SU-DHL-6 (cell line): ENCODE data around the gene SNX30.
A peak's percentile ranks its signal among the peaks of the same experiment; 100 is the strongest.

ENCODE experiments used
- H2AFZ ChIP-seq: fragments of 200-600 bp; sonication (generic); 2 replicates; pipeline ENCODE4 v1.6.1; 2014; ENCODE audit warnings: low read depth, mild to moderate bottlenecking, moderate library complexity, mixed read lengths, antibody characterized with exemption, low read length; ENCODE audit not compliant: severe bottlenecking
- H3F3A ChIP-seq: fragments of 200-600 bp; shearing (Covaris generic); 2 replicates; pipeline ENCODE4 v1.6.0; 2016; ENCODE audit warnings: antibody characterized with exemption, mild to moderate bottlenecking; ENCODE audit not compliant: insufficient read depth
- H3K27ac ChIP-seq: fragments of 200-600 bp; sonication (generic); 2 replicates; pipeline ENCODE4 v1.5.1; 2016; ENCODE audit warnings: low read depth, mild to moderate bottlenecking, low read length, moderate library complexity, mixed read lengths
- H3K27me3 ChIP-seq: fragments of 200-600 bp; sonication (generic), shearing (Covaris generic); 2 replicates; pipeline ENCODE4 v1.6.0; 2014; ENCODE audit warnings: mild to moderate bottlenecking, low read length
- H3K36me3 ChIP-seq: fragments of 200-600 bp; sonication (generic); 2 replicates; pipeline ENCODE4 v1.6.1; 2014; ENCODE audit warnings: mild to moderate bottlenecking, low read length, mixed read lengths
- H3K4me2 ChIP-seq: fragments of 300-600, 200-600 bp; shearing (Covaris generic), sonication (generic); 2 replicates; pipeline ENCODE4 v1.6.0; 2014; ENCODE audit warnings: low read length, low read depth, mild to moderate bottlenecking; ENCODE audit not compliant: poor library complexity, severe bottlenecking
- H3K4me3 ChIP-seq: fragments of 200-600 bp; sonication (generic); 2 replicates; pipeline ENCODE4 v1.5.1; 2014; ENCODE audit warnings: antibody characterized with exemption, low read length, mild to moderate bottlenecking, mixed read lengths; ENCODE audit not compliant: insufficient read depth, poor library complexity, severe bottlenecking
- H3K79me2 ChIP-seq: fragments of 200-600 bp; sonication (generic); 2 replicates; pipeline ENCODE4 v1.6.1; 2014; ENCODE audit warnings: mild to moderate bottlenecking, low read length, moderate library complexity; ENCODE audit not compliant: insufficient read depth
- H3K9ac ChIP-seq: fragments of 200-600 bp; sonication (generic); 2 replicates; pipeline ENCODE4 v1.7.0; 2014; ENCODE audit warnings: mild to moderate bottlenecking, low read length
- H3K9me2 ChIP-seq: fragments of 200-600 bp; sonication (generic); replicated peaks from 2 replicates; pipeline ENCODE4 v1.6.1; 2014; ENCODE audit warnings: low read length; ENCODE audit not compliant: insufficient read depth
- H3K9me3 ChIP-seq: fragments of 200-600 bp; sonication (generic); 2 replicates; pipeline ENCODE4 v1.6.1; 2014; ENCODE audit warnings: low read length, mixed read lengths; ENCODE audit not compliant: insufficient read depth
- H4K20me1 ChIP-seq: fragments of 200-600 bp; sonication (generic); 2 replicates; pipeline ENCODE4 v1.6.1; 2014; ENCODE audit warnings: low read depth, mild to moderate bottlenecking, antibody characterized with exemption, low read length, moderate library complexity, mixed read lengths
- CTCF ChIP-seq: fragments of 200-600 bp; sonication (generic); IDR thresholded peaks from one replicate; pipeline ENCODE4 v1.5.1; 2017; ENCODE audit warnings: antibody characterized with exemption, mild to moderate bottlenecking, low read length, moderate library complexity; ENCODE audit not compliant: insufficient read depth, poor library complexity, severe bottlenecking
- EZH2phosphoT487 ChIP-seq: fragments of 200-600 bp; sonication (generic), shearing (Covaris generic); conservative IDR thresholded peaks from 2 replicates; pipeline ENCODE4 v1.6.1; 2018; ENCODE audit warnings: mild to moderate bottlenecking, antibody characterized with exemption, low read length, moderate library complexity, mixed read lengths

SNX30 gene

GRCh38 chr9:112744177-112744576 lies 6.4 kb upstream of the SNX30 start:
- Histone ChIP-seq H3K4me2 (no peak overlapping the region), H3K9me2 (no peaks in the 10 kb centered on the region), H2AFZ (no peak overlapping the region), H3K36me3 (no peaks in the 10 kb centered on the region), H4K20me1 (no peaks in the 10 kb centered on the region), H3F3A (no peaks in the 10 kb centered on the region), H3K9ac (no peak overlapping the region), H3K79me2 (no peaks in the 10 kb centered on the region), H3K27me3 (no peaks in the 10 kb centered on the region), H3K27ac (no peak overlapping the region), H3K9me3 (no peaks in the 10 kb centered on the region), H3K4me3 (no peak overlapping the region)
- TF ChIP-seq EZH2phosphoT487 = no peak
- no peak for TF ChIP-seq CTCF

GRCh38 chr9:112747094-112747493 lies 3.5 kb upstream of the SNX30 start:
- TF ChIP-seq EZH2phosphoT487 (no peak), CTCF (no peak)
- Histone ChIP-seq H3K4me3 (no peak overlapping the region), H2AFZ (no peak overlapping the region), H3K9me2 (no peaks in the 10 kb centered on the region), H3K36me3 (no peaks in the 10 kb centered on the region), H3K4me2 (no peak overlapping the region), H3K9ac (no peak overlapping the region), H3K9me3 (no peaks in the 10 kb centered on the region), H4K20me1 (no peaks in the 10 kb centered on the region), H3K27ac (no peak overlapping the region), H3K79me2 (no peaks in the 10 kb centered on the region), H3F3A (peaks cover 10% of the 10 kb centered on the region; the same call in 1 of the 2 replicates), H3K27me3 (no peaks in the 10 kb centered on the region)

GRCh38 chr9:112750764-112751055 lies 150 bp downstream of the SNX30 start:
- H4K20me1 ChIP-seq = no peaks in the 10 kb centered on the region
- H3K36me3 ChIP-seq = no peaks in the 10 kb centered on the region
- H2AFZ ChIP-seq = peak overlapping the region; percentile 36
- H3K27me3 ChIP-seq = no peaks in the 10 kb centered on the region
- no peaks in the 10 kb centered on the region for H3K9me3 ChIP-seq
- H3K9me2 ChIP-seq = no peaks in the 10 kb centered on the region
- no peak for TF ChIP-seq CTCF
- TF ChIP-seq EZH2phosphoT487 = no peak
- no peaks in the 10 kb centered on the region for H3K79me2 ChIP-seq
- peak overlapping the region; percentile 83 for H3K9ac ChIP-seq
- H3K27ac ChIP-seq = peak overlapping the region; percentile 27; the same call in 1 of the 2 replicates
- H3F3A ChIP-seq = peaks cover 10% of the 10 kb centered on the region; the same call in 1 of the 2 replicates
- H3K4me3 ChIP-seq = peak overlapping the region; percentile 90
- peak overlapping the region; percentile 82 for H3K4me2 ChIP-seq
